ENCODE data around the gene USP49.

DNA sequence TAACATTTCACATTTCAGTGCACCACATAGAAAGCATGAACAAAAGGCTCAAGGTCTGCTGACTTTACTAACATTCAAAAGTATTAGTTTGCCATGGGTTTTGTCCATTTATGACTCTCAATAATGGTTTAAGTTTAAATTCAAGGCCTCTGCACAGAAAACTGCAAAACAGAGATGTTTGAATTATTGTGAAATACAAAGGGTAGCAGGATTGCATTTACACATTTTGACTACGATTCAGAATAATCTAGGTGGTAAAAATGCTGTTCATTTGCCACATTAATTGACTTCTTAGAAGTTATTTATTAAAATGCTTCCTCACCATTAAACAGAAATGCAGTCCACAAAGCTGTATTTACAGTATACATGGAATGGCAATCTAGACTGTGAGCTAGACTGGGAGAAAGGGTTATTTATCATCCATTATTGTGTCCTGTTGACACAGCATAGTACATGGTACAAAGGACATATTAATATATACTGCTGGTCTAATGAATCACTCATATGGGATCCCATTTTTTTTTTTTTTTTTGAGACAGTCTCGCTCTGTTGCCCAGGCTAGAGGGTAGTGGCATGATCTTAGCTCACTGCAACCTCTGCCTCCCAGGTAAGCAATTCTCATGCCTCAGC is 18.0 kb downstream of the USP49 start:
- TF ChIP-seq EZH2 (IDR thresholded peaks at IDR 0.05; ENCODE audit: insufficient read depth, poor library complexity, severe bottlenecking) = no peak
- no peak for TF ChIP-seq EZH2phosphoT487 (IDR thresholded peaks at IDR 0.05; ENCODE audit: insufficient read depth, low read depth)

Measured in GM23248 (cell line).